Parathyroid adenoma (tissue), 2 donors: ENCODE data around the gene AXIN2.
A peak's percentile ranks its signal among the peaks of the same experiment; 100 is the strongest.

Experiments used
- H2AFZ ChIP-seq: fragments of 300-600 bp; sonication (generic); one replicate; pipeline ENCODE4 v1.7.0; 2017; ENCODE audit warnings: antibody characterized with exemption, mild to moderate bottlenecking
- H3K27ac ChIP-seq: fragments of 300-600 bp; sonication (generic); one replicate; pipeline ENCODE4 v1.7.0; 2017
- H3K27me3 ChIP-seq: fragments of 300-600 bp; sonication (generic); one replicate; pipeline ENCODE4 v1.7.0; 2017; ENCODE audit warnings: low read length; ENCODE audit not compliant: control insufficient read depth, insufficient read depth
- H3K36me3 ChIP-seq: fragments of 300-600 bp; sonication (generic); one replicate; pipeline ENCODE4 v1.7.0; 2017; ENCODE audit warnings: low read length; ENCODE audit not compliant: control insufficient read depth, insufficient read depth
- H3K4me1 ChIP-seq: fragments of 300-600 bp; sonication (generic); one replicate; pipeline ENCODE4 v1.7.0; 2017; ENCODE audit warnings: control low read depth
- H3K4me2 ChIP-seq: fragments of 300-600 bp; sonication (generic); one replicate; pipeline ENCODE4 v1.7.0; 2017; ENCODE audit warnings: low read length
- H3K4me3 ChIP-seq: fragments of 300-600 bp; sonication (generic); one replicate; pipeline ENCODE4 v1.7.0; 2017; ENCODE audit warnings: low read depth, low read length
- H3K79me2 ChIP-seq: fragments of 300-600 bp; sonication (generic); one replicate; pipeline ENCODE4 v1.7.0; 2017; ENCODE audit warnings: control low read depth
- H3K9ac ChIP-seq: fragments of 300-600 bp; sonication (generic); one replicate; pipeline ENCODE4 v1.7.0; 2017; ENCODE audit warnings: mild to moderate bottlenecking
- H3K9me3 ChIP-seq: fragments of 300-600 bp; sonication (generic); one replicate; pipeline ENCODE4 v1.7.0; 2017; ENCODE audit warnings: low read length; ENCODE audit not compliant: control insufficient read depth
- TF ChIP-seq, protein P1 (sequence below): fragments of 300-600 bp; sonication (generic); IDR thresholded peaks from one replicate; pipeline ENCODE4 v1.7.0; 2017; ENCODE audit warnings: antibody characterized with exemption, mild to moderate bottlenecking
- donor health status: primary hyperparathyroidism.

Gene AXIN2

DNA sequence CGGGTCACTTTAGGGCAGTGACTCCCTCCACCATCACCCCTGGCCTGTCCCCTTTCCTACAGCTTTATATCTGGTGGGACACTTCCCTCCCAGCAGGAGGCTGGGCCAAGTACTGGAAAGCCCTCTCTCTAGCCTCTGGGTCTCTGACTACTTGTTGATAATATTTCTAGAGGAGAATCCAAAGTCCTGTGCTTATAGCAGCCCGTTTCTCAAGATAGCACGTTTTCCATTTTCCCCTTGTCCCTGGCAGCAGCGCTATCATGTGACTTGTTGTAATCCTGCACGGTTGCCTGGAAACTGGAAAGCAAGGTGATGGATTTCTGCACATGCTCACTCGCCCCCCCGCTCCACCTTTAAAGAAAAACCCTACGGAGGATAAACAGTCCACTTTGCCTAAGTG, 3.3 kb upstream of the AXIN2 start:
- peak overlapping the region; percentile 22 for H3K4me3 ChIP-seq
- H3K36me3 ChIP-seq, result no peaks in the 10 kb centered on the region
- H3K9ac ChIP-seq, result no peak overlapping the region

DNA sequence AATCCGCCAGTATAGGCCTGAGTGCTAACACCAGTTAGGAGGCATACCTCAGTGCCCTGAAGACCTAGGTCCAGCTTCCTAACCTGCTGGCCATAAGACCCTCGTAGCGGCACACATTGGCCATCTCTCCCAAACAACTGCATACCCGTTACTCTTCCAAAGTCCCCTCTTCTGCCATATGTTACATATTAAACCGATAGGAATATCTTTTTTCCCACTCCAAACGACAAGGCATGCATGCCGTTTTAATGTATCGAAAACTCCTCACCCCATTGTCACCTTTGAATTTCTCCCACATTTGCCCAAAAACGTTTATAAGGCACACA, 721 bp upstream of the AXIN2 start:
- Histone ChIP-seq H3K27ac (no peak overlapping the region), H3K79me2 (no peaks in the 10 kb centered on the region), H3K36me3 (no peaks in the 10 kb centered on the region), H3K9me3 (no peaks in the 10 kb centered on the region), H3K27me3 (no peaks in the 10 kb centered on the region), H2AFZ (no peak overlapping the region), H3K9ac (no peak overlapping the region), H3K4me3 (peak overlapping the region; percentile 64), H3K4me2 (peak overlapping the region; percentile 85), H3K4me1 (peaks cover 3% of the 10 kb centered on the region)
- TF ChIP-seq, protein P1, sequence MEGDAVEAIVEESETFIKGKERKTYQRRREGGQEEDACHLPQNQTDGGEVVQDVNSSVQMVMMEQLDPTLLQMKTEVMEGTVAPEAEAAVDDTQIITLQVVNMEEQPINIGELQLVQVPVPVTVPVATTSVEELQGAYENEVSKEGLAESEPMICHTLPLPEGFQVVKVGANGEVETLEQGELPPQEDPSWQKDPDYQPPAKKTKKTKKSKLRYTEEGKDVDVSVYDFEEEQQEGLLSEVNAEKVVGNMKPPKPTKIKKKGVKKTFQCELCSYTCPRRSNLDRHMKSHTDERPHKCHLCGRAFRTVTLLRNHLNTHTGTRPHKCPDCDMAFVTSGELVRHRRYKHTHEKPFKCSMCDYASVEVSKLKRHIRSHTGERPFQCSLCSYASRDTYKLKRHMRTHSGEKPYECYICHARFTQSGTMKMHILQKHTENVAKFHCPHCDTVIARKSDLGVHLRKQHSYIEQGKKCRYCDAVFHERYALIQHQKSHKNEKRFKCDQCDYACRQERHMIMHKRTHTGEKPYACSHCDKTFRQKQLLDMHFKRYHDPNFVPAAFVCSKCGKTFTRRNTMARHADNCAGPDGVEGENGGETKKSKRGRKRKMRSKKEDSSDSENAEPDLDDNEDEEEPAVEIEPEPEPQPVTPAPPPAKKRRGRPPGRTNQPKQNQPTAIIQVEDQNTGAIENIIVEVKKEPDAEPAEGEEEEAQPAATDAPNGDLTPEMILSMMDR, result no peak

More for the DNA sequence above, 3.3 kb upstream of the AXIN2 start:
- no peak overlapping the region for H3K27ac ChIP-seq
- H3K4me1 ChIP-seq, result no peaks in the 10 kb centered on the region
- peak overlapping the region; percentile 4 for H2AFZ ChIP-seq
- H3K4me2 ChIP-seq, result peak overlapping the region; percentile 58
- H3K79me2 ChIP-seq, result no peaks in the 10 kb centered on the region
- H3K27me3 ChIP-seq, result no peaks in the 10 kb centered on the region
- TF ChIP-seq, protein P1, result no peak
- no peaks in the 10 kb centered on the region for H3K9me3 ChIP-seq

DNA sequence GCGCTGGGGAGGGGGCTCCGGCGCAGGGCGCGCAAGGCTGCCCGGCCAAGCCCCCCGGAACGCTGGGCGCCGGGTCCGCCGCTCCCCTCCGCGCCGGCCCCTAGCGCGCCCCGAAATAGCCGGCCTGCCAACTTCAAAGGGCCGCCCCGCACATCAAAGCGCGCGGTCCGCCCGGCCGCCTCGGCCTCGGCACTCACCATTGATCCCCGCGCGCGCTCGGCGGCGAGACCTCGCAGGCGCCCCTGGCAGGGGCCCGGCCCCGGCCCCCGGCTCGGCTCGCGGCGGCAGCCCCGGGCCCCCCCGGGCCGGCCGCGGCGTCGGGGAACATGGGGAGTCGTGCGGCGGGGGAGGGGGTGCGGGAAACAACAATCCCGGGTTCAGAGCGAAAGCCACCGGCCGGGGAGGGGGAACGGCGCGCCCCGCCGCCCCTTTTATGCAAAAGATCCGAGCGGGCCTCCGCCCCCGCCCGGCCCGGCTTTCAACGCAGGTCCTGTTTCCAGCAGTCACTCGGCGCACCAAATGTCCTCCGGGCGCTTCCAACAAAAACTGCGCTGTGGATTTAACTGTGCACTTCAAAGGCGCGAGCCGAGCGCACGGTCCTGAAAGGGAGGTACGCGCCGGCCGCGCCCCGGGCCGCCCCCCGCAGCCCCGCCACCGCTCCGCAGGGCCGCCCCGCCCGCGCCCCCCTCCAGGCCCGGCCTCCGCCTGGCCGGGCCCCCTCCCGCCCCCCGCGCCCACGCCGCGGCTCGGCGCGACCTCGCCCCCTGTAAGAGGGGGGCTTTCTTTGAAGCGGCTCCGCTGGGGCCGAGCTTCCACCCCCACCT, 608 bp downstream of the AXIN2 start:
- Histone ChIP-seq H3K27me3 (no peaks in the 10 kb centered on the region), H3K9ac (peak overlapping the region; percentile 83), H3K79me2 (no peaks in the 10 kb centered on the region), H3K4me2 (peak overlapping the region; percentile 91), H2AFZ (peak overlapping the region; percentile 94), H3K36me3 (no peaks in the 10 kb centered on the region), H3K9me3 (no peaks in the 10 kb centered on the region), H3K4me1 (peaks cover 11% of the 10 kb centered on the region), H3K27ac (peak overlapping the region; percentile 80), H3K4me3 (peak overlapping the region; percentile 81)
- TF ChIP-seq, protein P1, result no peak

DNA sequence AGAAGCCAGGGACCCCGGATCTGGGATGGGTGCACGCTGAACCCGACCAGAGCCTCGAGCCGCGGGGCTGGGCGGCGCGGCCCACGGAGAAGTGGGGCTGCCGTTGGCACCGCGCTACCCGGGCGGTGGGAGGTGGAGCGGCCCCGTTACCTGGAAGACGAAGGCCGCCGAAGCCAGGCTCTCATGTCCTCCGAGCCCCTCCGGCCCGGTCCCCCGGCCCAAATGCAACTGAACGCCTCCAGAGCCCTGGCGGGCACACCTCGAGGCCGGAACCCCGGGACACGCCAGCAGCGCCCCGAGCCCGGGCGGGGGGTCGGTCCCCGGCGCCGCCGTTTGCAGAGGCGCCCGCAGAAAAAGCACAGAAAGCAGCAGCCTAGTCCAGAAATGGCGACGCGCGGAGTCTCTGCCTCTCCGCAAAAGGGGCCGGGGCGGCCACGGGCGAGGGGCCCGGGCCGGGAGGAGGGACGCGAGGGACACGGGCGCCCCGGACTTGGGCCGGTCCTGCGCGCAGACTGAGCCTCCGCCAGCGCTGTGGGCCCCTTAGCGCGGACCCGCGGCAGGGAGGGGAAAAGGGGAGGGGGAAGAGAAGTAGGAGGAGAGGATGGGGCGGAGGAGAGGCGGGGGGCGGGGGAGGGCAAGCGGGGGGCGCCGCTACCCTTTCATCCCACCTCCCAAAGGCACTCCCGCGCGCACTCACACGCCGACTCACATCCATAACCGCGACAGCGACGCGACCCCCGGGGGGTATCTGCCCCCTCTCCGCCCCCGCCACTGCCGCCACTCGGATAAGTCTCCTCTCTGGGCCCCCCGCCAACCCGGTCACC, 1.4 kb downstream of the AXIN2 start:
- Histone ChIP-seq H3K4me2 (peak overlapping the region; percentile 91), H3K27ac (no peak overlapping the region), H3K9ac (no peak overlapping the region), H3K4me1 (peaks cover 15% of the 10 kb centered on the region), H3K9me3 (no peaks in the 10 kb centered on the region), H3K4me3 (peak overlapping the region; percentile 81), H3K27me3 (no peaks in the 10 kb centered on the region), H3K79me2 (no peaks in the 10 kb centered on the region), H2AFZ (peak overlapping the region; percentile 79), H3K36me3 (no peaks in the 10 kb centered on the region)
- TF ChIP-seq, protein P1, result no peak
